Hematopoietic multipotent progenitor cell treated with erythropoietin and hydrocortisone succinate and interleukin-3 and kit ligand, for 8 days (in vitro differentiated cells): ENCODE measurements around the gene TIMM17B.
"Not testable (repeated sequence)": the region's sequence is repeated elsewhere in the genome, so short reads cannot be mapped to it uniquely, and the experiment has no call there.

Source experiments
- DNase-seq: peaks from one replicate; pipeline ENCODE4 v3.0.0-alpha.2; 2015

The TIMM17B gene

GRCh38 chrX:48893556-48894348 is 3.8 kb downstream of the TIMM17B start:
- DNase-seq = no peak

DNA sequence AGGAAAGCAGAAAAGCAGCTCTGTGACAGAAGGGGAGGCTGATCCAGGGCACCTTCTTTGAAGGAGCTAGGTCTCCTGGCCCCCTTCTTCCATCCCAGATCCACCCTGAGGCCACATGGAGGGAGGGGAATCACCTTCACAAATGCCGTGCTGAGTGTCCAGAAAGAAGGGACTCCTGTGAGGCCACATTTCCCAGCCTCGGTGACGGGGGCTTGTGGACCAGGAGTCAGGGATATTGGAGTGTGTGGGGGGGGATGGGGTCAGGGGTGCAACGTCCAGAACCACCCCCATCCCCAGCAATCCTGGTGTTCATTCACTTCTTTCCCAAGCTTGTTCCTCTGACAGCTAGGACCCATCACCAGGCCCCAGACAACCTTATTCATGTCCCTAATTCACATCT is 4.7 kb downstream of the TIMM17B start:
- DNase-seq = no peak

GRCh38 chrX:48891402-48892288 is 5.9 kb downstream of the TIMM17B start:
- DNase-seq = peak; percentile 90

GRCh38 chrX:48890934-48891401 is 6.6 kb downstream of the TIMM17B start:
- DNase-seq = no peak

- no peak for DNase-seq
These were observed 7.2 kb downstream of the TIMM17B start for GRCh38 chrX:48890296-48890925.

DNA sequence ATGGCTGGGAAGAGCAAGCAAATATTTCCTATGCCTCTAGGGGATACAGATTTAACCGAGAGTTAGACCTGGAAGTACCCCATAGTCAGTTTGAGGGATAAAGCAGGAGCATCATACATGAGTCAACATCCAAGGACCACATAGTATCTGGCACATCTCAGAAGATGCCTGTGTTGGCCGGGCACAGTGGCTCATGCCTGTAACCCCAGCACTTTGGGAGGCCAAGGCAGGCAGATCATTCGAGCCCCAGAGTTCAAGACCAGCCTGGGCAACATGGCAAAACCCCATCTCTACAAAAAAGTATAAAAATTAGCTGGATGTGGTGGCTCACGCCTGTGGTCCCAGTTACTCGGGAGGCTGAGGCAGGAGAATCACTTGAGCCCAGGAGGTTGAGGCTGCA is 11.0 kb downstream of the TIMM17B start:
- DNase-seq = not testable (repeated sequence)

- no peak for DNase-seq
These were observed 13.8 kb downstream of the TIMM17B start for GRCh38 chrX:48883729-48884128.

GRCh38 chrX:48876944-48877343 is 20.6 kb downstream of the TIMM17B start:
- not testable (repeated sequence) for DNase-seq

DNA sequence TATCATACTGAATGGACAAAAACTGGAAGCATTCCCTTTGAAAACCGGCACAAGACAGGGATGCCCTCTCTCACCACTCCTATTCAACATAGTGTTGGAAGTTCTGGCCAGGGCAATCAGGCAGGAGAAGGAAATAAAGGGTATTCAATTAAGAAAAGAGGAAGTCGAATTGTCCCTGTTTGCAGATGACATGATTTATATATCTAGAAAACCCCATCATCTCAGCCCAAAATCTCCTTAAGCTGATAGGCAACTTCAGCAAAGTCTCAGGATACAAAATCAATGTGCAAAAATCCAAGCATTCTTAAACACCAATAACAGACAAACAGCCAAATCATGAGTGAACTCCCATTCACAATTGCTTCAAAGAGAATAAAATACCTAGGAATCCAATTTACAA is 25.6 kb downstream of the TIMM17B start:
- DNase-seq = not testable (repeated sequence)

- DNase-seq = peak; percentile 8
These were observed 33.4 kb downstream of the TIMM17B start for GRCh38 chrX:48864210-48864609.

GRCh38 chrX:48854898-48855297 is 42.7 kb downstream of the TIMM17B start:
- peak; percentile 37 for DNase-seq

DNA sequence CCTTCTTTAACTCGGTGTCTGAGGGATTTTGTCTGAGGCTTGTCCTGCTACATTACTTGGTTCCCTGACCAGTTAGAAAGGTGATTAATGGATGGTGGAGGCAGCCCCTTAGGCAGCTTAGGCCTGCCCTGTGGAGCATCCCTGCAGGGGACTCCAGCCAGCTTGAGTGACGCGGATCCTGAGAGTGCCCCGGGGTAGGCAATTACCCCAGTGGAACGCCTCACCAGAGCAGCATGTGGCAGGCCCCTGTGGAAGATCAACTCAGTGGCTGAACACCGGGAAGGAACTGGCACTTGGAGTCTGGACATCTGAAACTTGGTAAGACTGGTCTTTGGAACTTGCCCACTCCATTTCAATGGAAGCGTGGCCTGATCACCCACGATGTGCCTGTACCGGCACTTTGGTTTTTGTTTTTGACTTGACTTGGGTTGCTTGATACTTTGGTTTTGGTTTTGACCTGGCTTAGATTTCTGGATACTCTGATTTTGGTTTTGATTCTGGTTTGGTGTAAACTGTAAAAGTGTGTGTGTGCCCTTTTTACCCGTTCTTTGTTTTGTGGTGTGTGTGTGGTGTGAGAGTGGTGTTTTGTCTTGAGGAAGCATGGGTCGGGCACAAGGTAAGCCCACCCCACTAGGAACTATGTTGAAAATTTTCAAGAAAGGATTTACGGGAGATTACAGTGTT is 43.3 kb downstream of the TIMM17B start:
- DNase-seq = not testable (repeated sequence)

GRCh38 chrX:48853494-48853893 is 44.1 kb downstream of the TIMM17B start:
- DNase-seq = not testable (repeated sequence)

- DNase-seq = no peak
These were observed 44.7 kb downstream of the TIMM17B start for GRCh38 chrX:48852857-48853256.

DNA sequence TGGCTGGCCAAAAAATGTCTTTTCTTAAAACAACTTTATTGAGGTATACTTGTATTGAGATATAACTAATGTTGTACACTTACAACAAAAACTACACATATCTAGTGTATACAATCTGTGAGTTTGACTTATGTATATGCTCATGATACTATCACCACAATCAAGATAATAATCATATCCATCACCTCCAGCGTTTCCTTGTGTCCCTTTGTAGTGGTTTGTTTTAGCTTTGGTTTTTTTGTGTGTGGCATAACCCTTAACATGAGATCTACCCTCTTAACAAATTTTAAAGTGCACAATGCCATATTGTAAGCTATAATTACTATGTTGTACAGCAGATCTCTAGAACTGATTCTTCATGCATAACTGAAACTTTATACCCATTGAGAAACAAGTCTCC is 48.7 kb downstream of the TIMM17B start:
- DNase-seq = no peak
